ENCODE measurements around the gene PPIP5K1.
"Not testable (repeated sequence)": the region's sequence is repeated elsewhere in the genome, so short reads cannot be mapped to it uniquely, and the experiment has no call there.

The PPIP5K1 gene

GRCh38 chr15:43544266-43544665 lies 45.7 kb downstream of the PPIP5K1 start:
- DNase-seq, result no peak

GRCh38 chr15:43541785-43542184 lies 48.2 kb downstream of the PPIP5K1 start:
- DNase-seq, result no peak

- no peak for DNase-seq
Observed at GRCh38 chr15:43538091-43538490, 51.9 kb downstream of the PPIP5K1 start.

- no peak for DNase-seq
Observed at GRCh38 chr15:43534897-43535296, 55.1 kb downstream of the PPIP5K1 start.

- DNase-seq, result not testable (repeated sequence)
Observed at GRCh38 chr15:43532826-43533225, 57.2 kb downstream of the PPIP5K1 start.

- DNase-seq, result no peak
Observed at GRCh38 chr15:43531018-43531670, 58.9 kb downstream of the PPIP5K1 start.

GRCh38 chr15:43529587-43530345 lies 60.2 kb downstream of the PPIP5K1 start:
- DNase-seq, result no peak

GRCh38 chr15:43529141-43529540 lies 60.9 kb downstream of the PPIP5K1 start:
- DNase-seq, result no peak

- DNase-seq, result no peak
Observed at GRCh38 chr15:43528542-43529007, 61.4 kb downstream of the PPIP5K1 start.

- DNase-seq, result no peak
Observed at GRCh38 chr15:43527802-43528541, 62.0 kb downstream of the PPIP5K1 start.

- no peak for DNase-seq
Observed at GRCh38 chr15:43527016-43527801, 62.8 kb downstream of the PPIP5K1 start.

GRCh38 chr15:43526261-43526930 lies 63.6 kb downstream of the PPIP5K1 start:
- no peak for DNase-seq

GRCh38 chr15:43525131-43525530 lies 64.9 kb downstream of the PPIP5K1 start:
- no peak for DNase-seq

- DNase-seq, result no peak
Observed at GRCh38 chr15:43524254-43524845, 65.7 kb downstream of the PPIP5K1 start.

- DNase-seq, result no peak
Observed at GRCh38 chr15:43523646-43524045, 66.4 kb downstream of the PPIP5K1 start.

GRCh38 chr15:43522247-43522646 lies 67.8 kb downstream of the PPIP5K1 start:
- DNase-seq, result no peak

GRCh38 chr15:43521419-43521818 lies 68.6 kb downstream of the PPIP5K1 start:
- no peak for DNase-seq

GRCh38 chr15:43520138-43520537 lies 69.9 kb downstream of the PPIP5K1 start:
- no peak for DNase-seq

GRCh38 chr15:43519196-43519595 lies 70.8 kb downstream of the PPIP5K1 start:
- no peak for DNase-seq

GRCh38 chr15:43518197-43518761 lies 71.7 kb downstream of the PPIP5K1 start:
- DNase-seq, result peak; percentile 21
